ENCODE data around the gene CCNF.

- TF ChIP-seq CTCF (IDR thresholded peaks at IDR 0.05) = no peak
- no peak for TF ChIP-seq POLR2A (IDR thresholded peaks at IDR 0.05)
- TF ChIP-seq EP300 (IDR thresholded peaks at IDR 0.05) = no peak
- no peak for TF ChIP-seq POLR2AphosphoS5 (IDR thresholded peaks at IDR 0.05)
Observed at GRCh38 chr16:2481676-2482075, 52.4 kb downstream of the CCNF start.
